Mesenchymal stem cell (in vitro differentiated cells and primary cell): ENCODE data around the gene GIPC2.

ENCODE experiments used
- DNase-seq: peaks from one replicate; pipeline ENCODE4 v3.0.0-alpha.2; 2013
- H2AFZ ChIP-seq: one replicate; pipeline ENCODE4 v1.6.1; 2013; ENCODE audit warnings: low read depth, mild to moderate bottlenecking, control low read depth, inconsistent platforms, low read length, moderate library complexity
- H2AK5ac ChIP-seq: 2 replicates; pipeline ENCODE4 v1.6.1; 2013; ENCODE audit warnings: low read length, moderate library complexity, mild to moderate bottlenecking, inconsistent platforms; ENCODE audit not compliant: severe bottlenecking
- H2BK120ac ChIP-seq: one replicate; pipeline ENCODE4 v1.6.1; 2013; ENCODE audit warnings: low read depth, mild to moderate bottlenecking, inconsistent platforms, low read length, moderate library complexity
- H2BK12ac ChIP-seq, 2 experiments: one replicate each; pipeline ENCODE4 v1.6.1; 2013; ENCODE audit warnings: inconsistent platforms in 2 of 2, low read length in 2 of 2, mild to moderate bottlenecking in 2 of 2, moderate library complexity in 2 of 2, control low read depth in 1 of 2
- H2BK15ac ChIP-seq: one replicate; pipeline ENCODE4 v1.6.1; 2013; ENCODE audit warnings: mild to moderate bottlenecking, low read depth, inconsistent platforms; ENCODE audit not compliant: poor library complexity, severe bottlenecking
- H2BK5ac ChIP-seq: 2 replicates; pipeline ENCODE4 v1.6.1; 2013; ENCODE audit warnings: low read depth, mild to moderate bottlenecking, low read length, control low read depth, inconsistent platforms; ENCODE audit not compliant: poor library complexity, severe bottlenecking
- H3K14ac ChIP-seq, 2 experiments: one replicate each; pipeline ENCODE4 v1.6.1; 2013; ENCODE audit warnings: inconsistent platforms in 2 of 2, low read length in 2 of 2, control low read depth in 1 of 2, mild to moderate bottlenecking in 1 of 2, moderate library complexity in 1 of 2
- H3K18ac ChIP-seq, 2 experiments: one replicate each; pipeline ENCODE4 v1.6.1; 2013; ENCODE audit warnings: inconsistent platforms in 2 of 2, low read length in 2 of 2, control low read depth in 1 of 2, low read depth in 1 of 2, mild to moderate bottlenecking in 1 of 2
- H3K23ac ChIP-seq, 2 experiments: one replicate each; pipeline ENCODE4 v1.6.1; 2013; ENCODE audit warnings: inconsistent platforms in 2 of 2, low read length in 2 of 2, mild to moderate bottlenecking in 2 of 2, moderate library complexity in 2 of 2, control low read depth in 1 of 2
- H3K27ac ChIP-seq: 2 replicates; pipeline ENCODE4 v1.5.1; 2013; ENCODE audit warnings: mild to moderate bottlenecking, moderate library complexity, low read length, control low read depth, inconsistent platforms; ENCODE audit not compliant: poor library complexity, severe bottlenecking
- H3K27me3 ChIP-seq, 2 experiments: 2 replicates each; pipeline versions ENCODE4 v1.6.1 to v1.7.0; 2013; ENCODE audit warnings: low read length in 2 of 2, mild to moderate bottlenecking in 2 of 2, moderate library complexity in 2 of 2, control low read depth in 1 of 2, inconsistent platforms in 1 of 2; ENCODE audit not compliant: control insufficient read depth in 1 of 2, insufficient read depth in 1 of 2
- H3K36me3 ChIP-seq, 2 experiments: 2 replicates each; pipeline versions ENCODE4 v1.6.1 to v1.7.0; 2013; ENCODE audit warnings: low read length in 2 of 2, control low read depth in 1 of 2, inconsistent platforms in 1 of 2, low read depth in 1 of 2, mild to moderate bottlenecking in 1 of 2; ENCODE audit not compliant: insufficient read depth in 2 of 2, control insufficient read depth in 1 of 2
- H3K4ac ChIP-seq, 2 experiments: one replicate each; pipeline ENCODE4 v1.6.1; 2013; ENCODE audit warnings: inconsistent platforms in 2 of 2, low read length in 2 of 2, mild to moderate bottlenecking in 2 of 2, moderate library complexity in 2 of 2, control low read depth in 1 of 2, low read depth in 1 of 2
- H3K4me1 ChIP-seq: 2 replicates; pipeline ENCODE4 v1.6.1; 2013; ENCODE audit warnings: low read depth, low read length, control low read depth; ENCODE audit not compliant: control insufficient read depth, insufficient read depth
- H3K4me2 ChIP-seq: 2 replicates; pipeline ENCODE4 v1.6.1; 2013; ENCODE audit warnings: low read length, mild to moderate bottlenecking, inconsistent platforms; ENCODE audit not compliant: poor library complexity, severe bottlenecking
- H3K4me3 ChIP-seq, 2 experiments: 2 replicates each; pipeline versions ENCODE4 v1.5.1 to v1.7.0; 2013; ENCODE audit warnings: low read length in 2 of 2, mild to moderate bottlenecking in 2 of 2, control low read depth in 1 of 2, low read depth in 1 of 2; ENCODE audit not compliant: insufficient read depth in 1 of 2
- H3K79me1 ChIP-seq: replicated peaks from 2 replicates; pipeline ENCODE4 v1.6.1; 2013; ENCODE audit warnings: mild to moderate bottlenecking, control low read depth, low read length, inconsistent platforms; ENCODE audit not compliant: poor library complexity, severe bottlenecking
- H3K9ac ChIP-seq: 2 replicates; pipeline ENCODE4 v1.7.0; 2013; ENCODE audit warnings: mild to moderate bottlenecking, low read length, moderate library complexity
- H3K9me3 ChIP-seq: 2 replicates; pipeline ENCODE4 v1.7.0; 2013; ENCODE audit warnings: mild to moderate bottlenecking, low read length; ENCODE audit not compliant: control insufficient read depth
- H4K8ac ChIP-seq: one replicate; pipeline ENCODE4 v1.6.1; 2013; ENCODE audit warnings: inconsistent platforms, mild to moderate bottlenecking, low read length, moderate library complexity
- H4K91ac ChIP-seq: one replicate; pipeline ENCODE4 v1.6.1; 2013; ENCODE audit warnings: mild to moderate bottlenecking, low read length, inconsistent platforms
- WGBS: methylation state at CpG from one replicate; pipeline ENCODE4 v1.1.7; 2013; ENCODE audit warnings: mixed read lengths; 5-methylcytosine and 5-hydroxymethylcytosine counted together

The GIPC2 gene

GRCh38 chr1:78146205-78146771 is 100.5 kb downstream of the GIPC2 start:
- Histone ChIP-seq H3K9me3 (no peaks in the 10 kb centered on the region), H2BK5ac (no peak overlapping the region), H3K4me3 (no peak overlapping the region), H3K79me1 (no peaks in the 10 kb centered on the region), H3K9ac (peak overlapping the region; percentile 48), H2BK15ac (no peak overlapping the region), H3K27ac (no peak overlapping the region), H3K4me2 (no peak overlapping the region), H2BK120ac (no peak overlapping the region), H3K36me3 (no peaks in the 10 kb centered on the region), H2AFZ (no peak overlapping the region), H2BK12ac (no peak overlapping the region), H3K23ac (no peak overlapping the region), H4K8ac (no peak overlapping the region), H3K4ac (no peak overlapping the region), H2AK5ac (no peak overlapping the region), H3K27me3 (peaks cover 0 to 5% of the 10 kb centered on the region in 2 experiments), H3K4me1 (no peaks in the 10 kb centered on the region), H3K18ac (no peak overlapping the region), H3K14ac (no peak overlapping the region), H4K91ac (no peak overlapping the region)
- WGBS = 100% methylated on average over 1 of the region's 2 CpGs
- DNase-seq = no peak

- Histone ChIP-seq H2BK5ac (no peak overlapping the region), H2AK5ac (no peak overlapping the region), H3K4me3 (no peak overlapping the region), H3K14ac (peak overlapping the region in 1 of 2 experiments; percentile 81), H3K27ac (no peak overlapping the region), H3K9ac (no peak overlapping the region), H2BK12ac (no peak overlapping the region), H3K4me2 (no peak overlapping the region), H2BK15ac (no peak overlapping the region), H3K79me1 (no peaks in the 10 kb centered on the region), H3K9me3 (no peaks in the 10 kb centered on the region), H3K4me1 (no peaks in the 10 kb centered on the region), H3K4ac (no peak overlapping the region), H2AFZ (no peak overlapping the region), H3K23ac (no peak overlapping the region), H3K36me3 (no peaks in the 10 kb centered on the region), H3K27me3 (peaks cover 0 to 5% of the 10 kb centered on the region in 2 experiments), H4K8ac (no peak overlapping the region), H3K18ac (no peak overlapping the region), H4K91ac (no peak overlapping the region), H2BK120ac (no peak overlapping the region)
- DNase-seq = no peak
- WGBS = 91% methylated on average over 5 of the region's 5 CpGs
These were observed 101.3 kb downstream of the GIPC2 start for GRCh38 chr1:78147031-78147430.

- no peak overlapping the region for H3K14ac ChIP-seq
- H3K4me1 ChIP-seq = no peaks in the 10 kb centered on the region
- no peak overlapping the region for H3K23ac ChIP-seq
- no peak overlapping the region for H2BK120ac ChIP-seq
- no peak overlapping the region for H3K18ac ChIP-seq
- H3K79me1 ChIP-seq = no peaks in the 10 kb centered on the region
- no peaks in the 10 kb centered on the region for H3K27me3 ChIP-seq
- H2BK12ac ChIP-seq = no peak overlapping the region
- H3K36me3 ChIP-seq = no peaks in the 10 kb centered on the region
- no peak overlapping the region for H3K4me3 ChIP-seq
- no peak overlapping the region for H2AK5ac ChIP-seq
- H3K27ac ChIP-seq = no peak overlapping the region
- H3K9me3 ChIP-seq = no peaks in the 10 kb centered on the region
- no peak overlapping the region for H2BK15ac ChIP-seq
- no peak overlapping the region for H3K9ac ChIP-seq
- WGBS = 63% methylated on average over 4 of the region's 4 CpGs
- H4K8ac ChIP-seq = no peak overlapping the region
- DNase-seq = no peak
- H3K4me2 ChIP-seq = no peak overlapping the region
- H4K91ac ChIP-seq = no peak overlapping the region
- H2AFZ ChIP-seq = no peak overlapping the region
- no peak overlapping the region for H2BK5ac ChIP-seq
- H3K4ac ChIP-seq = no peak overlapping the region
These were observed 107.4 kb downstream of the GIPC2 start for GRCh38 chr1:78153092-78153736.

- Histone ChIP-seq H2AFZ (no peak overlapping the region), H4K91ac (no peak overlapping the region)
These were observed 109.4 kb downstream of the GIPC2 start for GRCh38 chr1:78155121-78155520.

More at GRCh38 chr1:78155121-78155520, 109.4 kb downstream of the GIPC2 start:
- no peak overlapping the region for H3K14ac ChIP-seq
- no peak overlapping the region for H2BK15ac ChIP-seq
- H3K27me3 ChIP-seq = no peaks in the 10 kb centered on the region
- H3K27ac ChIP-seq = no peak overlapping the region
- no peaks in the 10 kb centered on the region for H3K9me3 ChIP-seq
- 36% methylated on average over 3 of the region's 4 CpGs for WGBS
- no peaks in the 10 kb centered on the region for H3K4me1 ChIP-seq
- H3K4me2 ChIP-seq = no peak overlapping the region
- no peak overlapping the region for H3K23ac ChIP-seq
- no peak overlapping the region for H3K4ac ChIP-seq
- no peak overlapping the region for H3K4me3 ChIP-seq
- H3K79me1 ChIP-seq = no peaks in the 10 kb centered on the region
- no peaks in the 10 kb centered on the region for H3K36me3 ChIP-seq
- H2BK5ac ChIP-seq = no peak overlapping the region
- no peak for DNase-seq
- no peak overlapping the region for H2BK12ac ChIP-seq
- H4K8ac ChIP-seq = no peak overlapping the region
- H2AK5ac ChIP-seq = no peak overlapping the region
- H2BK120ac ChIP-seq = no peak overlapping the region
- H3K18ac ChIP-seq = no peak overlapping the region
- H3K9ac ChIP-seq = no peak overlapping the region
